DMS 273 (cell line): ENCODE data around the gene PEX10.

ENCODE experiments used
- DNase-seq: peaks from one replicate; lab custom pipeline; 2025; ENCODE audit not compliant: unreplicated experiment; lab: John Stamatoyannopoulos, UW

Gene PEX10

GRCh38 chr1:2405588-2406295 is 6.6 kb downstream of the PEX10 start:
- no peak for DNase-seq

- DNase-seq: no peak
Measured at GRCh38 chr1:2404890-2405511, 7.4 kb downstream of the PEX10 start.

- no peak for DNase-seq
Measured at GRCh38 chr1:2404142-2404889, 8.0 kb downstream of the PEX10 start.

GRCh38 chr1:2403273-2403672 is 9.1 kb downstream of the PEX10 start:
- no peak for DNase-seq

- no peak for DNase-seq
Measured at GRCh38 chr1:2402420-2402819, 9.9 kb downstream of the PEX10 start.

GRCh38 chr1:2400950-2401649 is 11.3 kb downstream of the PEX10 start:
- DNase-seq: no peak

GRCh38 chr1:2400576-2400909 is 11.8 kb downstream of the PEX10 start:
- no peak for DNase-seq

GRCh38 chr1:2399890-2400575 is 12.3 kb downstream of the PEX10 start:
- DNase-seq: no peak

GRCh38 chr1:2398871-2399270 is 13.5 kb downstream of the PEX10 start:
- DNase-seq: no peak

GRCh38 chr1:2397007-2397679 is 15.2 kb downstream of the PEX10 start:
- no peak for DNase-seq

GRCh38 chr1:2396476-2396875 is 15.9 kb downstream of the PEX10 start:
- DNase-seq: no peak

- DNase-seq: no peak
Measured at GRCh38 chr1:2396059-2396458, 16.3 kb downstream of the PEX10 start.

- no peak for DNase-seq
Measured at GRCh38 chr1:2395245-2395644, 17.1 kb downstream of the PEX10 start.

GRCh38 chr1:2394761-2395160 is 17.6 kb downstream of the PEX10 start:
- no peak for DNase-seq

GRCh38 chr1:2394220-2394619 is 18.1 kb downstream of the PEX10 start:
- DNase-seq: no peak

GRCh38 chr1:2393471-2393877 is 18.9 kb downstream of the PEX10 start:
- DNase-seq: no peak

GRCh38 chr1:2392686-2393085 is 19.7 kb downstream of the PEX10 start:
- DNase-seq: no peak

- DNase-seq: peak; percentile 48
Measured at GRCh38 chr1:2391931-2392509, 20.3 kb downstream of the PEX10 start.

GRCh38 chr1:2391041-2391930 is 21.1 kb downstream of the PEX10 start, which contains the start of the genes MORN1 and RER1:
Gene MORN1, minus strand, starts transcription at chr1:2391554. Its CDS starts 21 bp downstream, at chr1:2391533.
Gene RER1, plus strand, starts transcription at chr1:2391841. Its CDS starts 3,950 bp downstream, at chr1:2395791.
- DNase-seq: peak; percentile 100
